ENCODE data around the gene MOK.

Gene MOK

DNA sequence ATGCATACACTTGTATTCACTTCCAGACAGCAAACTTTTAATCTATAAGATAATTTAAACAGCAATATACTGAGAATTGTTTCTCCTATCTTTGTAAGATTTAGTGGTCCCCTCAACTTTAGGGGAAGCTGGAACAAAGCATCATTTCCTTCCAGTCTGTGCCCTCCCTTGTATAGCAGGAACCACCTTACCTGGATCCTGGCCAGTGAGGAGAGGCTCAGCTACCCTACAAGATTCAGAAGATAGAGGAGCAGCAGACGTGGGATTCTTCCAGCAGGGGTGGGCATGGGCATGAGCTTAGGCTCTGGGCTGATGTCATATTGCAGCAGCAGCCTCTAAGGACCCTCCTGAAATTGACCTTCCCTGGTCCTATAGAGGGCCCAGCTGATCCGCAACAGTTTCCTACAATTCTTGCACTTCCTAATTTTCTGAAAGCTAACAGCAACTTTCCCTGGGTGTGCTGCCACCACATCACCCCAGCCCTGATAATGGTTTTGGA, 21.3 kb downstream of the MOK start:
- no peak for DNase-seq

DNA sequence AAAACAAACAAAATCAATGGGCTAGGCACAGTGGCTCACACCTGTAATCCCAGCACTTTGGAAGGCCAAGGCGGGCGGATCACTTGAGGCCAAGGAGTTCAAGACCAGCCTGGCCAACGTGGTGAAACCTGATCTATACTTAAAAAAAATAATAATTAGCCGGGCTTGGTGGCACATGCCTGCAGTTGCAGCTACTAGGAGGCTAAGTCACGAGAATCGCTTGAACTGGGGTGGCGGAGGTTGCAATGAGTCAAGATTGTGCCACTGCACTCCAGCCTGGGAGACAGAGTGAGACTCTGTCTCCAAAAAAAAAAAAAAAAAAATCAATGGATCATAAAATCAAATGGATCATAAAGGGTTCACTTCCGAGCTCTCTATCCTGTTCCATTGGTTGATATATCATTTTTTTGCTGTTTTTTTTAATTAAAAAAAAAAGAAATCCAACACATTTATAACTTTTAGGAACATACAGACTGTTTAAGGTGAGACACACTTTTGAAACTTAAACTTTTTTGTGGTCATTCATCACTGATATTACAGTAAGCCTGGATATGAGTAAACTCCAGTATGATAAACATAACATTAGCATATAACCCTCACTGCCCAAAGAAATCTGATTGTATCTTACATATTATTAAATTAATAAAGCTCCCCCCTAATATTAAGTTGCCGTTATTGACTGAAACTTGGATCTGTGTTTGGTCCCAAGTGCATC, 22.1 kb downstream of the MOK start:
- DNase-seq: no peak

DNA sequence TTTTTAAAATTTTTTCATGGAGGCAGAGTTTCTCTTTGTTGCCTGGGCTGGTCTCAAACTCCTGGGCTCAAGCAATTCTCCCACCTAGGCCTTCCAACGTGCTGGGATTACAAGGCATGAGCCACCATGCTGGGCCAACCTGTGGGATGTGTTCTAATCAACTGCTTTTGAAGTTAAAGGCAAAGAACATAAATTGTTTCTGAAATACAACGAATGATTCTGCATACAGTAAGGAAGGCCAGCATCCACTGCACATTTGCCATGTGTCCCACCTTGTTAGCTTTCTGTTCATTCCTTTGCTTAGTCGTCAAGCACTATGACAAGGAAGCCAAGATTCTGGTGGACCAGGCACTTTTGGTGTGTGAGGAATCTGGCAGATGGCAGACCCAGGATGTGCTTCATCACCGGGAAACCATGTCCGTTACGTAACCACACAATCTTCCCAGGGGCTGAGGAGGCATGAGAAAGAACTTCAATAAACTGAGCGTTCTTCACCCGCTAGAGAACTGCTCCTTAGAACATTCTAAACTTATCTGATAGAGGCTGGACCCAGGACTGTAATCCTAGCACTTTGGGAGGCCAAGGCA, 24.5 kb downstream of the MOK start:
- peak; percentile 98 for DNase-seq

DNA sequence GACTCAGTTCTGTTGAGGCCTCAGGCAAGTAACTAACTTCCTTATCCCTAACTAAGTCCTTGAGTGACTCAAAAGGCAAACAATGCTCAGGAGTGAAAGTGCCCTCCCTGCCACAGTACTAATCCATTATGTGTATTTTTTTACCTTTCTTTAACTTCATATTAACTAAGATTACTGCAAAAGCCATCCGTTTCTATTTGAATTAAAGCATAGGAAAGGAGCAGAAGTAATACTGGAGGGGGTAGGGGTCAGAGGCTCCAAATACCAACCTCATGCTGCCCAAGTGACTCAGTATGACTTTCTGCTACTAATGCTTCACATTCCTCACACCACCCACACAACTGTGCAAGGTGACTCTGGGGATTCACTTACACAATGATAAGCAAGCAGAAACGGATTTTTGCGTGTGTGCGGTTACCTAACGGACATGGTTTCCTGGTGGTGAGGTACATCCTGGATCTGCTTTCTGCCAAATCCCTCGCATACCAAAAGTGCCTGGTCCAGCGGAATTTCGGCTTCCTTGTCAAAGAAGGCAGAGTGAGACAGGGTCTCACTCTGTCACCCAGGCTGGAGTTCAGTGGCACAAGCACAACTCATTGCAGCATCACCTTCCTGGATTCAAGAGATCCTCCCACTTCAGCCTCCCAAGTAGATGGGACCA, 25.1 kb downstream of the MOK start:
- peak; percentile 99 for DNase-seq

DNA sequence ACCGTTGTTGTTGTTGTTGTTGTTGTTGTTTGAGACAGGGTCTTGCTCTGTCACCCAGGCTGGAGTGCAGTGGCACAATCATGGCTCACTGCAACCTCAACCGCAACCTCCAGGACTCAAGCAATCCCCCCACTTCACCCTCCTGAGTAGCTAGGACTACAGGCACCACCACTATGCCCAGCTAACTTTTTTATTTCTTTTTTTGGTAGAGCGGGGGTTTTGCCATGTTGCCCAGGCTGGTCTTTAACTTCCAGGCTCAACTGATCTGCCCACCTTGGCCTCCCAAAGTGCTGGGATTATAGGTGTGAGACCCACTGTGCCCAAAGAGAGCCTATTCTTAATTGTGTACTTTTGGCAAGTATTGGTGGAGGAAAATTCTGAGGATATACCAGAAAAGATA, 25.7 kb downstream of the MOK start:
- no peak for DNase-seq

DNA sequence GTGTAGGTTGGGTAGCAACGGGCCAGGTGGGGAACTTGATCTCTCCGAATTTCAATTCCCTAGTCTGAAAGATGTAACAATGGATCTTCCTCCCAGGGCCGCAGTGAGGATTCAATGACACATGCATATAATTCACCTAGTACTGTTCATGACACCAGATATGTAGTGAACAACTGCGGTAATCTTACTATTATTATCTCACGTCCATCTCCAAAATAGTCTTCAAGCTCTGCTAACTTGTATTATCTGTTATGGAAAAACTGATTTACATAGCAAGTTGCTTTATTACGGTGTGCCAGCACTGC, 26.4 kb downstream of the MOK start:
- no peak for DNase-seq

GRCh38 chr14:102277874-102278630, 26.9 kb downstream of the MOK start:
- no peak for DNase-seq

DNA sequence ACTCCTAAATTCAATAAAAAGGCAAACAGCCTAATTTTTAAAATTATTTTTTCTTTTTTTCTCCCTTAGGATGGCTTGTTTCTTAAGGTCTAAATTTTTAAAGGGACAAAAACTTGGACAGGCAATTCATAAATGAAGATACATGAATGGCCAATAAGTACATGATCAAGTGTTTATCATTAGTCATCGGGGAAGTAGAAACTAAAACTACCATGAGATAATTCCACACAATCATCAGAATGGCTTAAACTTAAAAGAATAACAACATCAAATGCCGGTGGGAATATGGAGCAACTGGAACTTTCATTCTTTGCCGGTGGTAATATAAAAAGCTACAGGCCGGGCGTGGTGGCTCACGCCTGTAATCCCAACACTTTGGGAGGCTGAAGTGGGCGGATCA, 29.1 kb downstream of the MOK start:
- DNase-seq: no peak

DNA sequence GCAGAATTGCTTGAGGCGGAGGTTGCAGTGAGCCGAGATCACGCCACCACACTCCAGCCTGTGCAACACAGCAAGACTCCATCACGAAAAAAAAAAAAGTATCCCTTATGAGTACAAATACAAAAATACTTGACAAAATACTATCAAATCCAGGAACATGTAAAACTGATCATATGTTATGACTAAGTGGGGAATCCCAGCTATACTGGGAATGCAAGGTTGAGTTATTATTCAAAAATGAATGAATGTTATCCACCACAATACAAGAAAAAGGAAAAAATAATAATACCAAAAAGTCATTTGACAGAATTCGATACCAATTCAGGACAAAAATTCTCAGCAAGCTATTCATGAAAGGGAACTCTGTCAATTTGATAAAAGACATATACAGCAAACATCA, 32.6 kb downstream of the MOK start:
- no peak for DNase-seq

DNA sequence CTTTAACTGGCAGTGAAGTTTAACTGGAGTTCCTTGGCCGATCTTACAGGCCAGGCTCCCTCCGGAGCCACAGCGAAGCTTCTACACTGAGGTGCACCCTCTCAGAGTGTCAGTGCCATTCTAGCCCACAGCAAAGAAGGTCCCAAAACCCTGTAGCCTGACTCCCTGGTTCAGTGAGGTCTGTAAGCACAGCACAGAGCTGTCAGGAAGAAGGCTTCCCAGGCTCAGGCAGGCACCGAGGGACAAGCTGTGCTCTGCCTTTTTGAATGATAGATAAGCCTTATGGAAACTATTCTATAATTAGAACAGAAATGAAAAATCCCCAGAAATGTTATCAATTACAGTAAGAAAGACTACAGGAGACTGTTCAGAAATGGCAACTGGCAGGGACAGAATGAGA, 40.2 kb downstream of the MOK start:
- no peak for DNase-seq

DNA sequence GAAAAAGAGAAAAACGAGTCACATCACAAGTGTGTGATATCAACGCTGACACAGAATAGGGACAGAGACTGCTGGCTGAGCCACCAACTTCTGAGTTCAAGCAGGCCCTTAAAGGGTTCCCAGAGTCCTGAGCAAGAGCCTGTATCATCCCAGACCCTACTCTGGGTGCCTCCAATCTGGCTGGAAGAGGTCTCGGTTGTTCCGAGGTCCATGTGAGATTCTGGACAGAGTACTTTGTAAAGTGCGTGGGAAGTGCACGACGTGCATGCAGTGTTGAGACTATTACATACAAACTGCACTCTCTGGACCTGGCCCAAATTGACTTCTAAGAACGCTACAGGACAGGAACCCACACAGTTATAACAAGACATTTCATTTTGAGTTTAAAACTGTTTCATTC, 40.6 kb downstream of the MOK start:
- no peak for DNase-seq

GRCh38 chr14:102262929-102263462, 42.0 kb downstream of the MOK start:
- no peak for DNase-seq

GRCh38 chr14:102258136-102258535, 46.8 kb downstream of the MOK start:
- DNase-seq: no peak

- DNase-seq: no peak
Observed at GRCh38 chr14:102256716-102257115, 48.2 kb downstream of the MOK start.

GRCh38 chr14:102255401-102256190, 49.4 kb downstream of the MOK start:
- DNase-seq: no peak

- no peak for DNase-seq
Observed at GRCh38 chr14:102252834-102253801, 51.8 kb downstream of the MOK start.

DNA sequence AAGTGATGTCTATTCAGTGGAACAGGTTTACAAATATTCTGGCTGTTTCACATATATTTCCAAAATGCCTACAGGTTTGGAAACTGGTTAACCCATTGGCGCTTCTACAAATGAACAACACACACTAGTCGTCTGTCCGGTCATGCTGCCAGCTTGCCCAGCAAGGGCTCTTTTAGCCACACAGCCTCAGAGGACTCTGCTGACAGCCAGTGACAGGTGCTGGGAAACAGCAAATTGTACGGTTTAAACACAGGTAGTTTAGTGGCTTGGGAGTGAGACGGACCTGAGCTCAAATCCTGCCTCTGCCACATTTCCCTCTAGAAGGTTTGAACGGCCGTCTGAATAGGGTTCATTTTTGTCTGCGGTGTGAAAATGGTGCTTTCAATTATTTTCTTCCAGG, 53.8 kb downstream of the MOK start:
- no peak for DNase-seq

DNA sequence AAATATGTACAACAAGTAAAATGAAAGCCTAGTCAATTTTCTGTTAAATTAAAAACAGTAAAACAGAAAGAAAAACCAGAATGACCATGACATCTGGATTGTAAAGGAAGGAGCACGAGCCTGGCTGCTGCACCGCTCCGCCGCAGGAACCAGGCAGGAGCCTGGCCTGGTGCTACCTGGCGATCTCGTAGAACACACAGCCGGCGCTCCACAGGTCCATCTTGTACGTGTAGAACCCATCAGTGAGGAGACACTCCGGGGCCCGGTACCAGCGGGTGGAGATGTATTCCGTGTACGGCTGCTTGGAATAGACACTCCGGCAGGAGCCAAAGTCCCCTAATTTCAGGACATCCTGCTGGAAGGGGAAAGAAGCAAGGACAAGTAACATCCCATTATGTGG, 54.3 kb downstream of the MOK start:
- no peak for DNase-seq

GRCh38 chr14:102249981-102250380, 55.0 kb downstream of the MOK start:
- DNase-seq: no peak

DNA sequence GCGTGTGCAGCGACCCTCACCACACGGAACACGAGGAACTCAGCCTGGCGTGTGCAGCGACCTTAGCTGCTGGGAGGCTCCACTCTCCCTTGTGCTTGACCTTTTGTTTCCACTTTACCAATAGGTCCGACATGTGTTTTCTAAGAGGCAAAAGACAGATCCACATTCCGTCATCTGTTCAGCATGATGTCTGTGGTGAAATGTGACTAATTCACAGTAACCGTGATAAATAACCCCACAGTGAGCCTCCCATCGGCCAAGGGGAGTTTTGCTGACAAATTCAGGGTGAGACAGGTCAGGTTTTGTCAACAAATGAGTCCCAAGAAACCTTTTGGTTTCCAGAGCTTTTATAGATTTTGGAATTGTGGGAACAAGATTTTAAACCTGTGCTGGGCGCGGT, 55.9 kb downstream of the MOK start:
- DNase-seq: peak; percentile 36

DNA sequence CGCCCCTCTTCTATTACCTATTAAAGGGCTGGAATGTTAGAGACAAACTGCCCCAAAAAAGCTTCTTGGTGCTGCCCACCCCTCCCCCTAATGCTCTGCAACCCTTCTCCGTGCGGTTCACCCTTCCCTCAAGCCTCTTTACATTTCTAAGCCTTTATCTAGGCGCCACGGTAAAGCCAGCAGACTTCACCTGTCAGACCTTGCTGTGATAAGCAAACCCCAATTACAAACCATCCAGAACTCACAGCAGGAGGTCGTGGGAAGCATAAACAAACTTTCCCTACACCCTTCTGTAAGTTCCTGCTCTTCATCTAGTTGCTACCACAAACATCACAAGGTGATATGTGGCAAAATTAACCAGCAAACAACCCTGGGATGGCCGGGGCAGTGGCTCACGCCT, 56.8 kb downstream of the MOK start:
- peak; percentile 31 for DNase-seq
